Transverse colon (tissue), 4 donors: ENCODE data around the gene BTLA. TPM values are rescaled to one million over a fixed set of nuclear protein-coding genes. Genes with fewer than 3 reads are reported as not detected.

ENCODE experiments used
- DNase-seq: peaks from one replicate; pipeline ENCODE4 v3.0.0-alpha.2; 2019
- H3K27ac ChIP-seq, 4 donors: fragments of 200-600 bp; sonication (generic); 2 replicates each; pipeline ENCODE4 v1.5.1; 2016 to 2018; ENCODE audit warnings: inconsistent platforms in 4 of 4
- H3K27me3 ChIP-seq: fragments of 200-600 bp; sonication (generic); 2 replicates; pipeline ENCODE4 v1.5.1; 2017; ENCODE audit warnings: inconsistent platforms
- H3K36me3 ChIP-seq, 4 donors: fragments of 200-600 bp; sonication (generic); 2 replicates each; pipeline ENCODE4 v1.5.1; 2017 to 2019; ENCODE audit warnings: inconsistent platforms in 4 of 4
- H3K4me1 ChIP-seq, 4 donors: fragments of 200-600 bp; sonication (generic); 2 replicates each; pipeline ENCODE4 v1.5.1; 2017 to 2020; ENCODE audit warnings: inconsistent platforms in 4 of 4
- H3K4me3 ChIP-seq, 4 donors: fragments of 200-600 bp; sonication (generic); 1 replicate in 1 of 4; 2 replicates in 3 of 4; pipeline versions ENCODE4 v1.5.1 to v1.6.1; 2017 to 2019; ENCODE audit warnings: inconsistent platforms in 4 of 4
- H3K9me3 ChIP-seq, 2 donors: fragments of 200-600 bp; sonication (generic); 2 replicates each; pipeline ENCODE4 v1.5.1; 2017 to 2019; ENCODE audit warnings: inconsistent platforms in 2 of 2
- CTCF ChIP-seq, 5 experiments: fragments of 200-600 bp in 3 of 5; fragments of 450-650 bp in 2 of 5; sonication (generic) in 3 of 5; IDR thresholded peaks; 1 replicate in 2 of 5; 2 replicates in 3 of 5; pipeline ENCODE4 v1.5.1; 2016 to 2017; ENCODE audit warnings: antibody characterized with exemption in 5 of 5, inconsistent platforms in 3 of 5, mild to moderate bottlenecking in 2 of 5, moderate library complexity in 1 of 5
- EP300 ChIP-seq: sonication (generic); formaldehyde crosslinking; IDR thresholded peaks from one replicate; pipeline ENCODE4 v1.6.1; 2017; ENCODE audit warnings: antibody characterized with exemption, low read depth
- POLR2A ChIP-seq: fragments of 450-650 bp; IDR thresholded peaks from one replicate; pipeline ENCODE4 v1.6.1; 2016; ENCODE audit warnings: antibody characterized with exemption, mild to moderate bottlenecking, moderate library complexity
- POLR2AphosphoS5 ChIP-seq, 3 donors: sonication (generic); formaldehyde crosslinking; IDR thresholded peaks; one replicate each; pipeline ENCODE4 v1.6.1; 2016; ENCODE audit warnings: antibody characterized with exemption in 3 of 3
- WGBS, 2 donors: methylation state at CpG; one replicate each; pipeline ENCODE4 v1.1.5; 2018; ENCODE audit warnings: low coverage in 1 of 2; 5-methylcytosine and 5-hydroxymethylcytosine counted together
- in situ Hi-C, 4 donors: fragments of 200-750 bp; cut with MboI; loops; one replicate each; pipeline versions ENCODE4 v1.15.0 to v1.15.1; 2017; ENCODE audit warnings: low sequenced_read_pairs in 3 of 4, low pct_ligation_motif_present in 1 of 4, low pct_unique_long_range_greater_than_20kb in 1 of 4
- intact Hi-C: fragments of 100-400 bp; cut with DNase I; formaldehyde crosslinking; loops from one replicate; pipeline ENCODE4 v1.15.1; 2023; ENCODE audit warnings: low total_unique reads
- total RNA-seq, 4 donors: library from RNA; depleted of rRNA; stranded (reverse); fragments of >200 nt; gene quantifications; one replicate each; pipeline ENCODE4 v1.1.0, GENCODE V29; 2016

BTLA gene
- total RNA-seq, 4 donors from 2014 or later: 0.82 to 12.9 TPM; not detected in 2

DNA sequence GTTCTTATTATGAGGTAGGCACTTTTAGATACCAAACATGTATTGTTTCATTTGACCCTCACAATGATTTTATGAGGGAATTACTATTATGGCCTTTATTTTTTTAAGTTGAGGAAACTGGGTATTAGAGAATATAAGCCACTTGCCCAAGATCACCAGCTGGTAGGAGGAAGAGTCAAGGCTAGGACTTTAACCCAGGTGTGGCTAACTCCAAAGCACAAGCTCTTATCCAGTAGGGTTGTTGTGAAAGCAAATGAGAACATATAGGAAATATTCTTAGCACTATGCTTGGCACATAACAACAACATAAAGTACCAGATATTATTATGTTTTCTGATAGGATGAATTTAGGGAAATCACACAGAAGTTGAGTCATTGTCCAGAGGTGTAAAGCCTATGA lies 7.9 kb downstream of the BTLA start:
- Histone ChIP-seq H3K36me3 (no peaks in the 10 kb centered on the region), H3K4me1 (peaks cover 0 to 18% (median 0%) of the 10 kb centered on the region in 4 donors), H3K4me3 (no peak overlapping the region), H3K27ac (no peak overlapping the region), H3K9me3 (no peaks in the 10 kb centered on the region), H3K27me3 (no peaks in the 10 kb centered on the region)
- intact Hi-C loops (no loop called here), in situ Hi-C loops (no loop called here)
- TF ChIP-seq POLR2A: no peak
- no peak for TF ChIP-seq POLR2AphosphoS5 (IDR thresholded peaks at IDR 0.05)
- no peak for TF ChIP-seq EP300
- TF ChIP-seq CTCF (IDR thresholded peaks at IDR 0.05): no peak
- DNase-seq: no peak

GRCh38 chr3:112489674-112490479 lies 9.4 kb downstream of the BTLA start:
- H3K4me1 ChIP-seq: peaks cover 0 to 18% (median 0%) of the 10 kb centered on the region in 4 donors
- no peaks in the 10 kb centered on the region for H3K36me3 ChIP-seq
- intact Hi-C loops (no loop called here), in situ Hi-C loops (no loop called here)
- no peak overlapping the region for H3K27ac ChIP-seq
- no peak for DNase-seq
- H3K27me3 ChIP-seq: no peaks in the 10 kb centered on the region
- no peaks in the 10 kb centered on the region for H3K9me3 ChIP-seq
- TF ChIP-seq POLR2A: no peak
- TF ChIP-seq POLR2AphosphoS5 (IDR thresholded peaks at IDR 0.05): no peak
- no peak for TF ChIP-seq EP300
- TF ChIP-seq CTCF (IDR thresholded peaks at IDR 0.05): no peak
- 74 to 83% methylated on average over 4 of the region's 4 CpGs for WGBS, 2 donors
- H3K4me3 ChIP-seq: no peak overlapping the region

- Histone ChIP-seq H3K27ac (no peak overlapping the region), H3K4me1 (peaks cover 0 to 10% (median 0%) of the 10 kb centered on the region in 4 donors), H3K27me3 (no peaks in the 10 kb centered on the region), H3K4me3 (no peak overlapping the region), H3K9me3 (no peaks in the 10 kb centered on the region), H3K36me3 (no peaks in the 10 kb centered on the region)
- TF ChIP-seq EP300 (no peak), POLR2AphosphoS5 (IDR thresholded peaks at IDR 0.05) (no peak), CTCF (IDR thresholded peaks at IDR 0.05) (no peak), POLR2A (no peak)
- in situ Hi-C loops: no loop called here
- no peak for DNase-seq
- intact Hi-C loops: no loop called here
- 80 to 82% methylated on average over 7 of the region's 7 CpGs for WGBS, 2 donors
Measured at GRCh38 chr3:112486811-112487505, 12.3 kb downstream of the BTLA start.

GRCh38 chr3:112484352-112484751 lies 14.9 kb downstream of the BTLA start:
- Histone ChIP-seq H3K4me1 (no peaks in the 10 kb centered on the region), H3K27me3 (no peaks in the 10 kb centered on the region), H3K9me3 (no peaks in the 10 kb centered on the region), H3K36me3 (no peaks in the 10 kb centered on the region), H3K27ac (no peak overlapping the region), H3K4me3 (no peak overlapping the region)
- intact Hi-C loops (no loop called here), in situ Hi-C loops (no loop called here)
- no peak for DNase-seq
- 92% methylated on average over 4 of the region's 4 CpGs; no CpG with 5 or more reads in 1 of the 2 donors for WGBS, 2 donors
- TF ChIP-seq POLR2A (no peak), CTCF (IDR thresholded peaks at IDR 0.05) (no peak), EP300 (no peak)
